AG08396 (cell line): ENCODE results near the gene EMD.

ENCODE experiments used
- DNase-seq: peaks from one replicate; pipeline ENCODE4 v3.0.0; 2012; ENCODE audit warnings: low spot score, mixed read lengths

The EMD gene

DNA sequence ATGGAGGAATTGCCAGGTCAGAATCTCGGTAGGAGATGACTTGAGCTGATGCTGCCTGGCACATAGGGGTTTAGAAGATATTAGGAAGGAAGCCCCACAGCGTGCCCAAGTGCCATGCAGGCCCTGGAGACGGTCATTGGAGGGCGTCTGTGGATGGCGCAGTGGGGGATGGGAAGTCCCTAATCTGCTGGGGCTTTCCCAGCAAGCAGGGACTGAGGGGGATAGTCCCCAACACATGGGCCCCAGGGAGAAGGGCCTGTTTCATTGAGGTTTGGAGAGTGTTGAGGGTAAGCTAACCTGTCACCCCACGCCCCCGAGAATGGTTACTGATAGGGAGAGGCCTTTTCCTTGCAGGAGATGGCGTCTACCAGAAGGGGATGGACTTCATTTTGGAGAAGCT, 40.1 kb downstream of the EMD start:
- DNase-seq: no peak

DNA sequence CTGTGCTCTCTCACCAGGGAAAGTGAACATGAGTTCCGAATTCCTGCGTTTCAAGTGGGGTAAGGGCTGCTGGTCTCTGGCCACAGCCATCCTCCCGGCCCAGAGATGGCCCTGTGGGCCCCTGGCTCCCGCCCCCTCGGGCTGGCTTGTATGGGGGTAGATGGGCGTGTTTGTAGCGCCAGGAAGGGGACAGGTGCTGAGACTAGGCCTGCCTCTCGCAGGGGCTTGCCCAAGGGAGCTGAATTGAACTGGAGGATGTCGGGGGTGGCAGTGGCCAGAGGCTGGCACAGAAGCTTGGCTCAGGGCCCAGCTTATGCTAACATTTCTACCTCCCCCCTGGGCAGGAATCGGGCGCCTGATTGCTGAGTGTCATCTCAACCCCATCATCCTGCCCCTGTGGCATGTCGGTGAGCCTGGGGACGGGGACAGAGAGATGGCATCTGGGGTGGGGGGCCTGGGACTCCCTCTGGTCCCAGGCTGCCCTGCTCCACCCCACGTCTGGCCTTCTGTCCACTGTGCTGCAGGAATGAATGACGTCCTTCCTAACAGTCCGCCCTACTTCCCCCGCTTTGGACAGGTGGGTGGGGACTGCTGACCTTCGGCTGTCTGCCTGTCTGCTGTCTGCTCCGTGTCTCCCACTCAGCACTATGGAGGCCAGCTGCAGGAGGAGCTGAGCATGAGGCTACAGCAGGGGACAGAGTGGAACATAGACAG, 40.8 kb downstream of the EMD start:
- DNase-seq: no peak

GRCh38 chrX:154420402-154420756, 41.3 kb downstream of the EMD start:
- DNase-seq: no peak

GRCh38 chrX:154426916-154427770, 48.0 kb downstream of the EMD start:
- DNase-seq: no peak

GRCh38 chrX:154428176-154429171, 49.4 kb downstream of the EMD start, which contains the start of gene ATP6AP1:
Gene ATP6AP1, plus strand, starts transcription at chrX:154428677. Its CDS starts 16 bp downstream, at chrX:154428693.
- DNase-seq: peak; percentile 94

- DNase-seq: no peak
These were observed 50.6 kb downstream of the EMD start for GRCh38 chrX:154429711-154430110.

- no peak for DNase-seq
These were observed 51.4 kb downstream of the EMD start for GRCh38 chrX:154430479-154430878.

- no peak for DNase-seq
These were observed 51.8 kb downstream of the EMD start for GRCh38 chrX:154430916-154431315.
